Left forelimb (tissue), 1 donor: Measurements from ENCODE around the gene CHMP5.
A peak's percentile ranks its signal among the peaks of the same experiment; 100 is the strongest.

Experiments
- DNase-seq: peaks from one replicate; pipeline ENCODE4 v3.0.0-alpha.2; 2018; ENCODE audit warnings: low spot score

CHMP5 gene

DNA sequence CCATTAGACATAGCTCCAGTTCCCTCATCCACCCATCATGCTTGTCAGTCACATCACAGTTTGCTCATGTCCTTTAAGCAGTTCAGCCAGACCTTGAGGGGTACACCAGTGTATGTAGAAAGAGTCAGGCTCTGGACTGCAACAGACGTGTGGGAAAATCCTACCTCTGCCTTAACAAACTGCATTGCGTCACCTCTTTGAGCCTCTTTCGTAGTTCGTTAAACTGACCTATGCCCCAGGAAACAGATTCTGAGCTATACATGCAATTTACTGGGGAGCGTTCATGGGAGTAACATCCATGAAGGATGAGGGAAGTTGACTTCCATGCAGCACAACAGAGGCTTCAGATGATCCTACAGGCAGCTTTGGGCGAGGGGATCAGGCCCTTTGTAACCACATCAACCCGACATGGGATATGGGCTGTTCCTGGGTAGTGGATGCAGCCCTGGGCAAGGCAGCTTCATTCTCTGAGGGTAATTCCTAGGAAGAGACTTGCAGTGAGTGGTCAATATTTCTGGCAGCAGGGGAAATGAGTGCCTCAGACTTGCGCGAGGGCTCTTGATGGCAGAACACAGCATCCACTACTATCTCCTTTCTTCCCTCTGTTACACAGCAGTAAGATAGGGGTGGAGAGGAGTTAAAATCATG is 20.6 kb upstream of the CHMP5 start:
- DNase-seq, result peak; percentile 11

DNA sequence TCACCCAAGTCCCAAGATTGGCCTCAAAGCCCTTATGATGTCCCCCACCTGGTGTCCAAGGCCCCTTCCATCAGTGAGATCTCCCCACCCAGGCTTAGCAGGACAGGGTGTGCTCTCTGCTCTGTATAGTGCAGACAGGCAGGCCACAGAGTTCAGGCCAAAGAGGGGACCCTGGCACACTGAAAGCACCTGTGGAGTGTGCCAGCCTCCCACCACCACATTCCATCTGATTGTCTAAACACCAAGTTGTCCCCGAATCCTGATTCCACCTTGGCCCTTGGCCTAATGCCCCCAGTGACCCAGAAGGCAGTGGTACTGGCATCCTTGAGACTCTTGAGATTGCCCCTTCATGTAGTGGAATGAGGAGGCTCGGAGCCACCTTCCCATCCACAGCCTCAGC is 19.5 kb upstream of the CHMP5 start:
- no peak for DNase-seq

DNA sequence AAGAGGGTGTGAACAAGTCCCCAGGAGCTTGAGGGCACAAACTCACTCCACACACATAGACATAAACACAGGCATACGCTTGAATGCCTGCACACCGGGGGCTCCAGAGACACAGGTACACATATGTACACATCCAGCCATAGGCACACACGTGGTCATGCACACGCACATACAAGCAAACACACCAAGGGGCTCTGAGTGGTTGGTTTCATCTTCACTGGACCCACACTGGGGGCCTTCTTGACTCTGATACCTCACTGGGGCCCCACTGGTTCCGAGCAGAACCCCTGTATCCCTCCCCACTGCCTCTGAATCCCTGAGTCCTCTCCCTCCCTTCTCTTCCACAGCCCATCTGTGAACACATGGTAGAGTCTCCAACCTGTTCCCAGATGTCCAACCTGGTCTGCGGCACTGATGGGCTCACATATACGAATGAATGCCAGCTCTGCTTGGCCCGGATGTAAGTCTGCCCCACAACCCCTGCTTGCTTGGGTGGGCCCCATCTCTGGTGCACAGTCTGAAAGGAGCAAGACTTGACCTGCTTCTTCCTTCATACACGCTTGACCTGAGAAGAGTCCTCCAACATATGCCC is 18.5 kb upstream of the CHMP5 start:
- peak; percentile 52 for DNase-seq

DNA sequence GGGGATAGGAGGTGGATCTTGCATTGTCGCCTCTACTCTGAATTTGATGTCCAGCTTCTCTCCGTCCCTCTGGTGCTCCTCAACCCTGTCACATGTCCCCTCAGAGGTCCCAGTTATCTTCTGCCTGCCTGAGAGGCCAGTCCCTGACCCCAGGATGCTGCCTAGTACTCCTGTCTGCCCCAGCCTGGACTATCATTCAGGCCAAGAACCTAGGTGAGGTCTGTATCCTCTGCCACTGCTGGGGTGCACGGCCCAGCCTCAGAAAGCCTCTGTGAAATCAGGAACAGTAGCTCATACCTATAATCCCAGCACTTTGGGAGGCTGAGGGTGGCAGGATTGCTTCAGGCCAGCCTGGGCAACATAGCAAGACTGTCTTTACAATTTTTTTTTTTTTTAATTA is 16.2 kb upstream of the CHMP5 start:
- peak; percentile 33 for DNase-seq

DNA sequence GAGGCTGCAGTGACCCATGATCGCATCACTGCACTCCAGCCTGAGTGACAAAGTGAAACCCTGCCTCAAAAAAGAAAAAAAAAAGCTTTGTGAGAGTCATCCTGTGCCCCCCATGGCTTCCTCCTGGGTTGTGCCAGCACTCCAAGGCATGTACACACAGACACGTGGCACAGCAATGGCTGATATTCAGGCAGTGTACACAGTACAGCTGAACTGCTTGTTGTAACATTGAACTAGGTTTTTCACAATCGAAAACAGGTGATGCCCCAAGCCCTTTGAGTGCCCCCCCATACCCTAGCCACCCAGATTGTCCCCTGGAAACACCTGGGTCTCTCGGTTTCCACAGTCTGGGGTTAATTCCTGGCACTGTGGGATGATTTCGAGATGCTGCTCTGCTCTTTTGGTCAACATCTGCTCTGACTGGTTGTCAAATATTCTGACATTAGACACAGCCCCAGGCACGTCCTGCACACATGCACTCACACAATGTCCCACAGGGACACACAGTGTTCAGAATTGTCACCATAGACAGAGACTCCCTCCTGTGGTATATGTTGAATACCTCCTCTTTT is 15.7 kb upstream of the CHMP5 start:
- peak; percentile 4 for DNase-seq

DNA sequence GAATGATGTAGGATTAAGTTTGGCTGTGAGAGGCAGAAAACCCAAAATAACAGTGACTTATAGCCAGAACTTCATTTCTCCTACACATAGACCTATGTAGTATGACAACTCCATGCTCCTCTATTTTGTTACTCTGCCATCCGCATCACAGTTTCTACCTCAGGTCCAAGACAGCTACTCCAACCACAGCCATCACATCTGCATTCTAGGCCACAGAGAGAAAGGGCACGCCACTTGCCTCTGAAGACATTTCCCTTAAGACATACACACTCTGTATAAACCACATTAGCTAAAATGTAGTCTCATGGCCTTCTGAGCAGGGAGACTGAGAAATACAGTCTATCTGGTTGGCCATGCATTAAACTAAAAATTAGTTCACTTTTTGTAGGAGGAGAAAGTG is 14.9 kb upstream of the CHMP5 start:
- peak; percentile 37 for DNase-seq

DNA sequence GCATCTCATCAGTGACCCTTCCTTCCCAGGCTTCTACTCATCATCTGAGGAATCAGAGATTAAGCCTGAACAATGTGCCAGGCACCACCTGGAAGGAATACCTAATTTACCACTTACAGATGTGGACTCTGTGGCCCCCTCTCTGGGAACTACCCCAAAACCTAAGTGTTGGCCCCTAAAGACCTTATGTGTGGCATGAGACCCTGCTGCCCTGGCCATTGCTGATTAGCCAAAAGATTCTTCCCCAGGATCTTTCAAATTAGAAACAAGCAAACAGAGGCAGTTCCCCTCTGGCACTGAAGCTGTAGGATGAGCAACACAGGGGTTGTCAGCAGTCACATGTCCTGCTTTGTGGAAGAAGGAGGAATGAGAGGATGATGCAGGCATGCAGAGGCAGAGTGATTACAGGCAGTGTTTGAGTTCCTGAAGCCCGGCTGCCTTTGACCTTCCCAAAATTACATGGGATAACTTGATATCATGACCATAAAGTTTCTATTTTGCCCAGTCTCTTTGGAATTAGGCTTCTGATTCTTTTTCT is 14.3 kb upstream of the CHMP5 start:
- peak; percentile 9 for DNase-seq

DNA sequence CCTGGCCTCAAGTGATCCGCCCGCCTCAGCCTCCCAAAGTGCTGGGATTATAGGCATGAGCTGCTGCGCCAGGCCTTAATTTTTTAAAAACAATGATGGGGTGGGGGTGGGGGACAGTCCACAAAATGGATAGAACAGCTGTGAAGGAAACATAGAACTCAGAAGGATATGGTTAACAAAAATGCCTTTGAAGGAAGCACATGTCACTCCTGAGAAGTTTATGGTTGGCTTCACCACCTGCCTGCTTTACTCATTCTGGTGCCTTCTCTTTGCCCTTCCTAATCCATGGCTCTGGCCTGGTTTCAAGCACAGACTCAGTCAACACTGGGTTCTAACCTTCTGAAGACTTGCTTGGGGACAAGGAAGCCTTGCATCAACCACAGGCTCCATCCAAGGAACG is 10.6 kb upstream of the CHMP5 start:
- peak; percentile 31 for DNase-seq

DNA sequence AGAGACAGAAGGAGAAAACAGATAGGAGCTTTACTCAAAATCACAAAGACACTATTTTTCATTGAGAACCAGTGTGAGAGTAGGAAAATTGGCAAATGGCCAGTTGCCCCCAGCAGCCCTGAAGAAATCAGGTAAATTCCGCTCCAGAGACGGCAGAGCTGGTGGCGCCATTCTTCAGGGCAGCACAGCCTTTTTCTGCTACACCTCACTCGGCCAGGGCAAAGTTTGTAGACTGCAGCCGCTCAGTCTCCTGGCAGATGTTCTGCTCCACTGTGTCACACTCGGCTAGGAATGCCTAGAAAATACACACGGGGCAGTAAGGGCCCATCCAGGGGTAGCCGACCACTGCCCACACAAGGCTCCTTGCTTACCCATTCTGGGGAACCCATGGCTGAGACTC is 9.8 kb upstream of the CHMP5 start:
- no peak for DNase-seq

DNA sequence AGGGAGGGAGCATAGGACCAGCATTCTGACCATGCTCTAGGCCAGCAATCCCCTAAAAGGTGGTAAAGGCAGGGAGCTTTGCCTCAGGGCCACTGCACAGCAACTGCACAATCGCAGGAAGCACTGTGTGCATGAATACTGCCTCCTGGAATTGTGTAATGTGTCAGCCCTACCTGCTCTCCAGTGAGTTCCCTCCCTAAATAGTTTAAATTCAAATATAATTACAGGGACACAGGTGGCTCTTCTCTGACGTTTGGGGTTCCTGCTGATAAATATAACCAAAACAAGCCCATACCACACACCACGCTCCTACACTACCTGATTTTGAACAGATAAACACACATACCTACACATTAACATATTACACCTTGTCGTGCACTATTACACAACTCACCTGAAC is 9.4 kb upstream of the CHMP5 start:
- DNase-seq, result no peak

DNA sequence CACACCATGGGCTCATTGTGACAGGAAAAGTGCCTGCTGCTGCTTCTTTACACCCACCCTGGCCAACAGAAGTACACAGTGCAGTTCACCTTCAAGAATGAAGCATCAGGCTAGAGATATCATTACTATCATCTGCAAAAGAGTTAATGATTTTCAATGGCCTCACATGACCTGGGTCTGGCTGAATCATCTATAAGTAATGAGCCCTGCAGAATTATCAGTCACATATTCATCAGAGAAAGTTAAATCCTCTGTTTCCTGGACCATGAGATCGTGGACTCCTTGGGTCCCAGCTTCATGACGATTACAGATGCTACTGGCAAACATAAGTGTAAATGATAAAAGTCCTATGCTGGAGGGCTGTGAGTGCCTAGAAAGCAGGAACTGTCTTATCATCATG is 8.6 kb upstream of the CHMP5 start:
- no peak for DNase-seq

DNA sequence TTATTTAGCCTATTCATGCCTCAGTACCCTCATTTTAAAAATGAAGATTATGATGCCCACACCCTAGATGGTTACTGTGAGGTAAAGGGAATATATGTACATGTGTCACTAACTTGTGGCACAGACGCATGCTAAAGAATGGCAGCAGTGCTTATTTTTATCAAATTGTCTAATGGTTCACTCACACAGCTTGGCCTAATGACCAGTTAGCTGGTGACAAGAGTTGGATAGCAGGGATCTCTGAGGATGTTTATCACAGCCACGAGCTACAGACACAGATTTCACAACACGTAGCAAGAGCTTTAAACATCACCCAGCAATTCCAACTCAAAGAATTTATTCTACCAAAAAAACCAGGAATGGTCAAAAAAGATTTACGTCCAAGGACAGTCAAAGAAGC is 7.6 kb upstream of the CHMP5 start:
- DNase-seq, result no peak

DNA sequence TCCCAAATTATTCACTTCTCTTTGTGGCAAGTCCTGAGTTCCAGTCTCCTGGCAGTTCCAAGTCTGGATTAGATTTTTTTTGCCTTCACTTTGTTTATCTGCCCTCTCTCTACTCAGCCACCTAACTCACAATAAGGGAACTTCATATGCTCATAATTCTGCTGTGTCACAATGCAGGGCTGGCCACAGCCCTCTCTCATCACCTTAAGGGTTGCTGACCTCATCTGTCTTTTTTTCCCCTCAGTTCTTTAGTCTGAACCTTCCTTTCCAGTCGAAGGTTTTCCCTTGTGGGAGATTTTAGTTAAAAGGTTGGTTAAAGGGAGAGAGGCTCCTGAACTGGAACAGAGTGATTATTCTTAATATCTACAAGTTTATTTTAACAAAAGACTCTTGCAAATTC is 4.5 kb upstream of the CHMP5 start:
- DNase-seq, result no peak

DNA sequence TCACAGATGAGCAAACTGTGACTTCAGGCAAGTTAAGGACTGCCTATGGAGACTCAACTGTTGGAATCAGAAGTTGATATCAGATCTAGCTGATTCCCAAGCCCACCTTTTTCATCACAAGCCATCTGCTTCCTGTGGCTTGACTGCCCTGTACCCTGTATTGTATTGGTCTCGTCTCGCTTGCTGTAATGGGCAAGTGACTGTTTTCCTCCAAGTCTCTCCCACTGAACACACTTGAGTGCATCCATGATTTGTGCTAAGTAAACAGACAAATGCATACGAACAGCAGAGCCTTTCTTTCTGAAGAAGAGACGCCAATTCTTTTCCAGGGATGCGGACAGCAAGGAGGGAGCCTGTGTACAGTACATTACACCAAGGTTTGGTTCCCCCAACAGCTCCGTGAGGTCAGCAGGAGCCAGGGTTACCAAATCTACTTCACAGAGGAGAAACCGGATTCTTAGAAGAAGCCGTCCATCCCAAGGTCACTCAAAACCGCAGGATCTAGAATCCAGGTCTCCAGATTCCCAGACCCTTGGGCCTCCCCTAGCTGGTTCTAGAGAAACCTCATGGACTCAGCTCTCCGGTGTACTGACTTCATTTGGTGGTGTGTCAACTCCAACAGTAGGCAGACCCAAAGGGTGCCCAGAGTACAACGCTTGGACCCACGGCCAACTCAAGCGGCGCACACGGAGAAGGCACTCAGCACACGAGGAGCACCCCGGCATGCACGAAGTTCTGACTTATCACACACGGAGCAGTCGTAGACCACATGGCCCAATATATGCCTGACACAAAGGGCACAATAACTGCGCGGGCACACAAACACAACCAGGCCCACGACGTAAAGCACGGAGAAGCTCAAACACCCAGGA is 1.5 kb upstream of the CHMP5 start:
- DNase-seq, result no peak

DNA sequence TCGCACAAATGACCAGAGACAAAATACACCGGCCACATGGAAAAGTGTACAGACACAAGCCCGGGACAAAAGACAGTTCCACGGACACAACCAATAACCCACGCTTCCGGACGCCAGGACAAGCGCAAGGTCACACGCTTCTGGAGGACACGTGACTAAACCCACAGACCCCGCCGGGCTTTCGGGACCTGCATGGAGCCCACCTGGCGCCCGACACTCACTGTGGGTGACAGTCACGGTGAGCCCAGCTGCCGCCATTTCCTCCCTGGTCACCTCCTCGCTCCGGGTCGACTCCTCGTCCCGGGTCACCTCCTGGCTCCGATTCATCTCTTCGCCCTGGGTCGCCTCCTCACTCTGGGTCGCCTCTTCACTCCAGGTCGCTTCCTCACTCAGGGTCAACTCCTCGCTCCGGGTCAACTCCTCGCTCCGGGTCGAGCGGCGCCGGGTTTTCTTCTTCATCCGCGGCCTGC is 811 bp upstream of the CHMP5 start:
- peak; percentile 75 for DNase-seq

DNA sequence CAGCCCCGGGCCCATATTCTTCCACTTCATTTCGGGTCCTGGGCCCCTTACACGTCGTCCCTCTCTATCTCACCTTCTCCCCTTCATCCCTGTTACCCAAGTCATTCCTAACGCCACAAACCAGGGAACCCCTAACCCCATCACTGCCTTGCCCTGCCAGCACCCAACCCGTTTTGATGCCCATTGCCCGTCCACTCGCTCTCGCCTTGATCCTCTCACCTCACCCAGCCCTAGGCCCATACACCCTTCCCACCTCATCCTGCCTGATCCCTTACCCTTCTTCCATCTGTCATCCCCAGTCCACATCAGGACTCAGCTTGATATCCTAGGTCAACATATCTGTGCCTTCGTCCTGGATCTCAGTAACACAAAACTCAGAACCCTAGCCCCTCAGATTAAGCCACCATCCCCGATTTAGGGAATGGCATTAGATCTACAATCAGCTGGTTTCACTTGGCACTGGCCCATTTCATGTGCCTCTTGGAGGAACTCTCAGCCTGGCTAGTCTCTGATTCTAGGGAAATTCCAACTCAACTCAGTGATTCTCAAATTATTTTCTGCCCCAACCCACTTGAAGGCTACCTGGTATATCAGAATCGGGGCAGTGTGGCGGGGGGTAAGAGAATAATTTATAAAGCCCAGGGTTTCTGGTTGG is 489 bp downstream of the CHMP5 start:
- no peak for DNase-seq

DNA sequence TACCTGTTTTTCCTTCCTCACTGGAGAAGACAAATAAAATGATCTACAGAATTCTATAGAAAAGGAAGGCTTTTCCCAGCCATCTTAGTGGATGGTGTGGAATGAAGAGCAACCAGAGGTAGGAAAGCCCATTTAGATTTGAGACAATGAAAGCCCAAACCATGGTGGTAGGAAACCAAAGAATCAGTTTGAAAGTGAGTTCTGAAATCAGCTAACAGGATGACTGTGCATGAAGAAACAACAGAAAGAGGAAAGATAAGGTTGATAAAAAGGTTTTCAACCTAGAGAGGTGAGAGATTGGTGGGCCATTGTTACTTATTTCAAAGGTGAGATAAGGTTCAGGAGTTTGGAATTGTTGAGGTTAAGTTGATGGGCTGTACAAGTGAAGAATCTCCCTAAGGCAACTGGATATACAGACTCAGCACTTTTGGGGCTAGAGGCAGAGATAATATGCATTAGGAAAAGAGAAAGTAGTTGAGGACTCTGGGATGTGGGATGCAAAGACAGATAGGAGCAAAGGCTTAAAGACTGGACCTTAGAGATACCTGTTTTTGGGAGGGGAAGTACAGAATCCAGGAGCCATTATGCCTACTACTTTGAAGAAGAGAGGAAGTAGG is 2.4 kb downstream of the CHMP5 start:
- no peak for DNase-seq

DNA sequence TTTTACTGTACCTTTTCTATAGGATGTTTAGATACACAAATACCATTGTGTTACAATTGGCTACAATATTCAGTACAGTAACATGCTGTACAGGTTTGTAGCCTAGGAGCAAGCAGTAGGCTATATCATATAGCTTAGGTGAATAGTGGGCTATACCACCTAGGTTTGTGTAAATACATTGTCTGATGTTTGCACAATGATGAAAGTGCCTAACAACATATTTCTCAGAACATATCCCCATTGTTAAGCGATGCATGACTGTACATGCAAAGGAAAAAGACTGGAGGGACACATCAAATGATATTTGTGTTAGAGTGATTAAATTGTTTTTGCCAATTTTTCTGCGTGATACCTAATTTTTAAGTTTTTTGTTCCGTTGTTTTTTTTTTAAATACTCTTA is 5.3 kb downstream of the CHMP5 start:
- no peak for DNase-seq

DNA sequence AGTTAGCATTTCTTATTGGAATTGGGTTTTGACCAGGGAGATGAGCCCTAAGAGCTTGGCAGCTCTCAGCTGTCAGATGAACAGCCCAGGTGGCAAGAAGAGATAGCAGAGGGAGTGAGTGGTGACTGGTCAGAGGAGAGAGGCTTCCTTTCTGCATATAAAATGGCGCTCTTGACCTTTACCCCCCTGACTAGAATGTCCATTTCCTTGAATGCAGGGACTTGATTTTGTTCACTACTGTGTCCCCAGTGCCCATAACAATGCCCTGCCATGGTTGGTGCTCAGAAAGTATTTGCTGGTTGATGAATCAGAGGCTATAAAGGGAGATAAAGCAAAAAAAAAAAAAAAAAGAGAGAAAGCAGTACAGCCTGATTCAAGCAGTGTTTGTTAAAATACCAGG is 7.2 kb downstream of the CHMP5 start:
- no peak for DNase-seq

DNA sequence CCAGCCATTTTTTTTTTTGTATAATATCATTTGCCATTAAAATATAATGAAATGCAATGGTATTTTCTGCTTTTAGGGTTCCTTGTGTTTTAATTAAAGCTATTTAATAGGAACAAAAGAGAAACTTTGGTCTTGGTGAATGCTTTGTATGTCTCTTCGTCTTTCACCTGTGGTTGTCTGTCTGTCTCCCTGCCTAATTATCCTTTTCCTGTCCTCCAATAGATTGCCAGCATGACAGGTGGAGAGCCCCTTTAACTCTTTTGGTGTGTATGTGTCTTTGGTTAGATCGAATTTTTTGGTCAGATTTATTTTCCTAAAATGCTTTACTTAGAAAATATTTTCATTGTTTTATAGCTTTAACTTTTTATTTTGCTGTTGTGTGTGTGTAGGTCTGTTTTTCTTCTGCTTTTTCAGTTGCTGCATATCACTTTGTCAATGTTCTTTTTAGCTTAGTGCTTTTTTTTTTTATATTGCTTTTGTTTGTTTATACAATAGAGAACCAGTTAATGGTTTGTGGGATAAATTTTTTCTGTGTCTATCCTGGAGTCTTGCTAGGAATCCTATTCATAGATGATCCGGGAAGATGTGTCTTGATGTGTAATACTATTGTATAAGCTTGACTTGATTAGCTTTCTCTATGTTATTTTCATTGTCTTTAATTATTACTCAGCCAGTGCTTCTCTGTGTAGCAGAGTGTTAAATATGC is 8.6 kb downstream of the CHMP5 start:
- no peak for DNase-seq

DNA sequence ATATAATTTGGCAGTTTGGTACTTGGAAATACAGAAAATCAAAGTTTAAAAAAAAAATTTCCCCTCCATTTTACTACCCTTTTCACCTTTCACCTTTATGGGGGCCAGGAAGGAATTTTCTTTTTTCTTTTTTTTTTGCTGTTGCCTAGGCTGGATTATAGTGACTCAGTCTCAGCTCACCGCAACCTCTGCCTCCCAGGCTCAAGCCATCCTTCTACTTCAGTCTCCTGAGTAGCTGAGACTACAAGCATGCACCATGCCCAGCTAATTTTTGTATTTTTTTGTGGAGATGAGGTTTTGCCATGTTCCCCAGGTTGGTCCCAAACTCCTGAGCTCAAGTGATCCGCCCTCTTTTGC is 9.1 kb downstream of the CHMP5 start:
- DNase-seq, result no peak
